ENCODE data around the gene DCLK2.

Gene DCLK2

GRCh38 chr4:150078041-150078578 lies at the start of gene DCLK2:
DCLK2 (plus strand) TSS chr4:150078445; CDS start chr4:150079028, 583 bp downstream.
- peak; percentile 80 for DNase-seq (ENCODE audit: low read depth)

- no peak for DNase-seq (ENCODE audit: low read depth)
Observed at GRCh38 chr4:150032541-150032940, 45.7 kb upstream of the DCLK2 start.

GRCh38 chr4:150033081-150033480 lies 45.2 kb upstream of the DCLK2 start:
- DNase-seq (ENCODE audit: low read depth) = no peak

- DNase-seq (ENCODE audit: low read depth) = no peak
Observed at GRCh38 chr4:150033901-150034300, 44.3 kb upstream of the DCLK2 start.

- no peak for DNase-seq (ENCODE audit: low read depth)
Observed at GRCh38 chr4:150037251-150037856, 40.9 kb upstream of the DCLK2 start.

- no peak for DNase-seq (ENCODE audit: low read depth)
Observed at GRCh38 chr4:150038335-150039076, 39.7 kb upstream of the DCLK2 start.

- no peak for DNase-seq (ENCODE audit: low read depth)
Observed at GRCh38 chr4:150039274-150040127, 38.7 kb upstream of the DCLK2 start.

- DNase-seq (ENCODE audit: low read depth) = no peak
Observed at GRCh38 chr4:150044517-150044916, 33.7 kb upstream of the DCLK2 start.

GRCh38 chr4:150045410-150045809 lies 32.8 kb upstream of the DCLK2 start:
- no peak for DNase-seq (ENCODE audit: low read depth)

- DNase-seq (ENCODE audit: low read depth) = no peak
Observed at GRCh38 chr4:150046728-150047217, 31.5 kb upstream of the DCLK2 start.

GRCh38 chr4:150047546-150047945 lies 30.7 kb upstream of the DCLK2 start:
- no peak for DNase-seq (ENCODE audit: low read depth)

GRCh38 chr4:150049682-150050081 lies 28.6 kb upstream of the DCLK2 start:
- no peak for DNase-seq (ENCODE audit: low read depth)

- no peak for DNase-seq (ENCODE audit: low read depth)
Observed at GRCh38 chr4:150050566-150050965, 27.7 kb upstream of the DCLK2 start.

- no peak for DNase-seq (ENCODE audit: low read depth)
Observed at GRCh38 chr4:150051111-150051510, 27.1 kb upstream of the DCLK2 start.

GRCh38 chr4:150055467-150055866 lies 22.8 kb upstream of the DCLK2 start:
- DNase-seq (ENCODE audit: low read depth) = no peak

- no peak for DNase-seq (ENCODE audit: low read depth)
Observed at GRCh38 chr4:150056569-150056968, 21.7 kb upstream of the DCLK2 start.

- no peak for DNase-seq (ENCODE audit: low read depth)
Observed at GRCh38 chr4:150061086-150061776, 17.0 kb upstream of the DCLK2 start.

- no peak for DNase-seq (ENCODE audit: low read depth)
Observed at GRCh38 chr4:150063128-150063527, 15.1 kb upstream of the DCLK2 start.

GRCh38 chr4:150065740-150066139 lies 12.5 kb upstream of the DCLK2 start:
- DNase-seq (ENCODE audit: low read depth) = no peak

GRCh38 chr4:150067859-150068258 lies 10.4 kb upstream of the DCLK2 start:
- DNase-seq (ENCODE audit: low read depth) = no peak

GRCh38 chr4:150068300-150068960 lies 9.8 kb upstream of the DCLK2 start:
- DNase-seq (ENCODE audit: low read depth) = no peak

All from fibroblast of the conjunctiva (primary cell).